GM10248 (cell line): ENCODE measurements around the gene SLC39A13.

Experiments used
- CTCF ChIA-PET: fragments of 300-600 bp; sonication (Branson Sonifier 250); formaldehyde crosslinking; extraction: SDS; loops from one replicate; lab custom pipeline; 2021; ENCODE audit warnings: antibody characterized with exemption; lab: Yijun Ruan, JAX
- POLR2A ChIA-PET: fragments of 350-650 bp; sonication (Branson Sonifier 250); formaldehyde crosslinking; extraction: SDS; loops from one replicate; lab custom pipeline; 2020; ENCODE audit warnings: antibody characterized with exemption; lab: Yijun Ruan, JAX
- DNase-seq: peaks from one replicate; pipeline ENCODE4 v3.0.0; 2012; ENCODE audit errors: extremely low spot score
- TF ChIP-seq, protein P1 (sequence below): IDR thresholded peaks from 2 replicates; pipeline ENCODE4 v1.5.1; 2012; ENCODE audit warnings: mild to moderate bottlenecking, low read depth; ENCODE audit errors: extremely low read depth, missing control alignments, control extremely low read depth

SLC39A13 gene

DNA sequence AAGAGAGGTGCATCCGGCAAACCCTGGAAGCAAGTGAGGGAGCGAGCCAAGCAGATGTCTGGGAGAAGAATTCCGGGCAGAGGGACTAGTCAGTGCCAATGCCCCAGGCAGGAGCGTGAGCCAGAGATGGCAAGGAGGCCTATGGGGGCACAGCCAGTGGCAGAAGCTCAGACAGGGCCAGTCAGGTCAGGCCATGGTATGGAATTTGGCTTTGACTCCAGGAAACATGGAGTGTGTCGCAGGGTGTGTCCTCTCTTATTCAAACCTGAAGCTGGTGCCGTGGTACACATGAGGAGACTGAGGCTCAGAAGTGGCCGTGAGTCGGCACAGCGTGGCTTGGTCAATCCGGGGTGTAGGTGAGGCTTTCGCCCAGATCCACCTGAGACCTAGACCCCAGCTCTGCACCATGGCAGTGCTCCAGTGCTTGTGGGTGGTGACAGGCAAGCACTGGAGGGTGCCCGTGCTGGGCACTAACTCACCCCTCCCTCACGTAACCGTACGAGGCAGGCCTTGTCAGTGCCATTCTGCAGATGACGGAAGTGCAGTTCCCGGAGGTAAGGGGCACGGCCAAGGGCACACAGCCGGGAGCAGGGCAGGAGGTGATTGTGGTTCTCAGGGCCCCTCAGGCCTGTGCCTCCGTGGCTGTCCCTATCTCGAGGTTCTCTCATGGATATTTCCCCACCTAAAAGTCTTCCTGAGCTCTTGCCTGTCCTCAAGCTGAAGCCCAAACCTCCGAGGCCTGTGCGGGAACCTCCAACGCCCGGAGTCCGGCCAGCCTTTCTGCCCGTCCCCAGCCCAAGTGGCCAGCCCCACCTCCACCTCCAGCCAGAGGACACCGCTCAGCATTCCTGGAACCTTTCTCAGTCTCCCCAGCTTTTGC is 19.5 kb upstream of the SLC39A13 start:
- CTCF ChIA-PET = interaction anchor here (1.0 to 10.0 kb wide), 5 partner anchors 10 to 21 kb away, joined by 3 to 92 read pairs (median 5); partner anchors contain the start of gene SPI1
- POLR2A ChIA-PET = interaction anchor here (0.9 kb wide), 1 partner anchor 10 kb away, joined by 4 read pairs; the partner anchor contains the start of gene SPI1
- TF ChIP-seq, protein P1, sequence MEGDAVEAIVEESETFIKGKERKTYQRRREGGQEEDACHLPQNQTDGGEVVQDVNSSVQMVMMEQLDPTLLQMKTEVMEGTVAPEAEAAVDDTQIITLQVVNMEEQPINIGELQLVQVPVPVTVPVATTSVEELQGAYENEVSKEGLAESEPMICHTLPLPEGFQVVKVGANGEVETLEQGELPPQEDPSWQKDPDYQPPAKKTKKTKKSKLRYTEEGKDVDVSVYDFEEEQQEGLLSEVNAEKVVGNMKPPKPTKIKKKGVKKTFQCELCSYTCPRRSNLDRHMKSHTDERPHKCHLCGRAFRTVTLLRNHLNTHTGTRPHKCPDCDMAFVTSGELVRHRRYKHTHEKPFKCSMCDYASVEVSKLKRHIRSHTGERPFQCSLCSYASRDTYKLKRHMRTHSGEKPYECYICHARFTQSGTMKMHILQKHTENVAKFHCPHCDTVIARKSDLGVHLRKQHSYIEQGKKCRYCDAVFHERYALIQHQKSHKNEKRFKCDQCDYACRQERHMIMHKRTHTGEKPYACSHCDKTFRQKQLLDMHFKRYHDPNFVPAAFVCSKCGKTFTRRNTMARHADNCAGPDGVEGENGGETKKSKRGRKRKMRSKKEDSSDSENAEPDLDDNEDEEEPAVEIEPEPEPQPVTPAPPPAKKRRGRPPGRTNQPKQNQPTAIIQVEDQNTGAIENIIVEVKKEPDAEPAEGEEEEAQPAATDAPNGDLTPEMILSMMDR = no peak
- no peak for DNase-seq

- ChIA-PET POLR2A (interaction anchor here (0.9 kb wide), 1 partner anchor 11 kb away, joined by 4 read pairs; the partner anchor contains the start of gene SPI1), CTCF (interaction anchor here (1.0 to 10.0 kb wide), 5 partner anchors 9 to 22 kb away, joined by 4 to 92 read pairs (median 5); partner anchors contain the start of gene SPI1)
- no peak for DNase-seq
- TF ChIP-seq, protein P1 = no peak
Observed at GRCh38 chr11:47389577-47390421, 18.6 kb upstream of the SLC39A13 start.

GRCh38 chr11:47390422-47390760 is 18.0 kb upstream of the SLC39A13 start:
- ChIA-PET POLR2A (no interaction called here), CTCF (interaction anchor here (1.0 to 10.0 kb wide), 6 partner anchors 8 to 53 kb away, joined by 3 to 92 read pairs (median 6); partner anchors contain the start of gene SLC39A13)
- DNase-seq = no peak
- TF ChIP-seq, protein P1 = no peak

DNA sequence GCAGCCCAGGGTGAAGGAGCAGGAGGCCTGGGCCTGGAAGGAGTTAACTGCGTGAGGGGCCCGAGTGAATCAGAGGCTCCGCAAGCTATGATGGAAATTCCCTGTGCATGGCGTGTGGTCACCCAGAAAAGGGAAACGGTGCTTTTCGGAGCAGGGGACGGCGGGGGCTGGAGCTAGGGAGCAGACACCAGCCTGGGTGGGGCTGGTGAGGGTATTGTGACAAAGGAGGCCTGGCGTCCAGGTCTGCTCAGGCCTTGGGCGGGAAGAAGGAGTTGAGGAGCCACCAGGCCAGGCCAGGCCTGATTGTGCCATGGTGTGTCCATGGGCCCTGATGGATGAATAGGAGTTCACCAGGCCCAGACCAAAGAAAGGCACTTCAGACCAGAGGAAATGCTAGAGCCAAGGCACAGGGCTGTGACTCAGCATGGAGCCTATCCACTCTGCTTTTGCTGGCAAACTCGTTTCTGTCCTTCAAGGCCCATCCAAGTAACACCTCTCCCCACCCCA is 17.3 kb upstream of the SLC39A13 start:
- DNase-seq = no peak
- TF ChIP-seq, protein P1 = no peak
- POLR2A ChIA-PET = interaction anchor here (0.5 kb wide), 1 partner anchor 139 kb away, joined by 3 read pairs; no protein-coding TSS in a partner anchor
- CTCF ChIA-PET = interaction anchor here (1.0 to 10.0 kb wide), 6 partner anchors 8 to 52 kb away, joined by 3 to 92 read pairs (median 13); partner anchors contain the start of gene SLC39A13

- TF ChIP-seq, protein P1 = no peak
- ChIA-PET POLR2A (interaction anchor here (0.5 kb wide), 1 partner anchor 140 kb away, joined by 3 read pairs; no protein-coding TSS in a partner anchor), CTCF (interaction anchor here (1.1 to 10.0 kb wide), 6 partner anchors 9 to 20 kb away, joined by 3 to 92 read pairs (median 14); partner anchors contain the start of gene SLC39A13)
- no peak for DNase-seq
Observed at GRCh38 chr11:47391711-47392432, 16.5 kb upstream of the SLC39A13 start.
